Nephron progenitor cell (in vitro differentiated cells): ENCODE data around the gene MMP23B.

Source experiments
- DNase-seq: peaks from one replicate; pipeline ENCODE4 v3.0.0; 2021
- H3K27ac Mint-ChIP-seq: 2 replicates; pipeline ENCODE4 v1.8.0; 2021; ENCODE audit warnings: mild to moderate bottlenecking, moderate library complexity, mixed read lengths
- H3K27me3 Mint-ChIP-seq: 2 replicates; pipeline ENCODE4 v1.8.0; 2021; ENCODE audit warnings: mild to moderate bottlenecking, low read depth, mixed read lengths; ENCODE audit not compliant: poor library complexity
- H3K36me3 Mint-ChIP-seq: 2 replicates; pipeline ENCODE4 v1.8.0; 2021; ENCODE audit warnings: low read depth, mixed read lengths
- H3K4me1 Mint-ChIP-seq: 2 replicates; pipeline ENCODE4 v1.8.0; 2021; ENCODE audit warnings: mixed read lengths
- H3K4me3 Mint-ChIP-seq: 2 replicates; pipeline ENCODE4 v1.8.0; 2021; ENCODE audit warnings: mild to moderate bottlenecking, moderate library complexity, mixed read lengths
- H3K9me3 Mint-ChIP-seq: 2 replicates; pipeline ENCODE4 v1.8.0; 2021; ENCODE audit warnings: mild to moderate bottlenecking, moderate library complexity, mixed read lengths
- CTCF ChIP-seq: fragments of 200-600 bp; sonication (generic); IDR thresholded peaks from 2 replicates; pipeline ENCODE4 v1.5.0; 2021; ENCODE audit warnings: antibody characterized with exemption

Gene MMP23B

GRCh38 chr1:1677718-1678580, 46.0 kb downstream of the MMP23B start:
- TF ChIP-seq CTCF: no peak
- Mint-ChIP-seq H3K36me3 (peaks cover 32% of the 10 kb centered on the region), H3K9me3 (no peaks in the 10 kb centered on the region), H3K27ac (peak overlapping the region; percentile 92), H3K27me3 (no peaks in the 10 kb centered on the region), H3K4me1 (peaks cover 30% of the 10 kb centered on the region), H3K4me3 (no peak overlapping the region)
- DNase-seq: no peak

- Mint-ChIP-seq H3K4me3 (no peak overlapping the region), H3K27me3 (no peaks in the 10 kb centered on the region), H3K27ac (peak overlapping the region; percentile 91), H3K36me3 (peaks cover 31% of the 10 kb centered on the region), H3K9me3 (no peaks in the 10 kb centered on the region), H3K4me1 (peaks cover 38% of the 10 kb centered on the region)
- no peak for DNase-seq
- TF ChIP-seq CTCF: no peak
Observed at GRCh38 chr1:1678581-1679380, 46.8 kb downstream of the MMP23B start.

- Mint-ChIP-seq H3K27me3 (no peaks in the 10 kb centered on the region), H3K27ac (no peak overlapping the region), H3K4me1 (peaks cover 46% of the 10 kb centered on the region), H3K4me3 (no peak overlapping the region), H3K36me3 (peaks cover 34% of the 10 kb centered on the region), H3K9me3 (no peaks in the 10 kb centered on the region)
- TF ChIP-seq CTCF: no peak
- DNase-seq: no peak
Observed at GRCh38 chr1:1680031-1680911, 48.3 kb downstream of the MMP23B start.

- no peak for DNase-seq
- Mint-ChIP-seq H3K9me3 (no peaks in the 10 kb centered on the region), H3K4me3 (no peak overlapping the region), H3K36me3 (peaks cover 38% of the 10 kb centered on the region), H3K27me3 (no peaks in the 10 kb centered on the region), H3K27ac (peak overlapping the region; percentile 51), H3K4me1 (peaks cover 49% of the 10 kb centered on the region)
- TF ChIP-seq CTCF: no peak
Observed at GRCh38 chr1:1680912-1681273, 48.9 kb downstream of the MMP23B start.

- no peak for TF ChIP-seq CTCF
- H3K27me3 Mint-ChIP-seq: no peaks in the 10 kb centered on the region
- H3K4me1 Mint-ChIP-seq: peaks cover 58% of the 10 kb centered on the region
- DNase-seq: no peak
- no peak overlapping the region for H3K4me3 Mint-ChIP-seq
- H3K36me3 Mint-ChIP-seq: peaks cover 37% of the 10 kb centered on the region
- H3K9me3 Mint-ChIP-seq: no peaks in the 10 kb centered on the region
- peak overlapping the region; percentile 71 for H3K27ac Mint-ChIP-seq
Observed at GRCh38 chr1:1683104-1683905, 51.3 kb downstream of the MMP23B start.
